Ovary (tissue), 3 donors: ENCODE data around the gene FADS2.

ENCODE experiments used
- CTCF ChIP-seq, 3 donors: fragments of 450-650 bp in 2 of 3; fragments of 200-600 bp in 1 of 3; IDR thresholded peaks; one replicate each; pipeline versions ENCODE4 v1.5.1 to v1.8.0; 2016 to 2022; ENCODE audit warnings: antibody characterized with exemption in 3 of 3, mild to moderate bottlenecking in 1 of 3
- POLR2A ChIP-seq: fragments of 450-650 bp; IDR thresholded peaks from one replicate; pipeline ENCODE4 v1.6.1; 2017; ENCODE audit warnings: antibody characterized with exemption, mild to moderate bottlenecking, moderate library complexity
- donor health status: DM: no; HTN: no; CAD: no.

DNA sequence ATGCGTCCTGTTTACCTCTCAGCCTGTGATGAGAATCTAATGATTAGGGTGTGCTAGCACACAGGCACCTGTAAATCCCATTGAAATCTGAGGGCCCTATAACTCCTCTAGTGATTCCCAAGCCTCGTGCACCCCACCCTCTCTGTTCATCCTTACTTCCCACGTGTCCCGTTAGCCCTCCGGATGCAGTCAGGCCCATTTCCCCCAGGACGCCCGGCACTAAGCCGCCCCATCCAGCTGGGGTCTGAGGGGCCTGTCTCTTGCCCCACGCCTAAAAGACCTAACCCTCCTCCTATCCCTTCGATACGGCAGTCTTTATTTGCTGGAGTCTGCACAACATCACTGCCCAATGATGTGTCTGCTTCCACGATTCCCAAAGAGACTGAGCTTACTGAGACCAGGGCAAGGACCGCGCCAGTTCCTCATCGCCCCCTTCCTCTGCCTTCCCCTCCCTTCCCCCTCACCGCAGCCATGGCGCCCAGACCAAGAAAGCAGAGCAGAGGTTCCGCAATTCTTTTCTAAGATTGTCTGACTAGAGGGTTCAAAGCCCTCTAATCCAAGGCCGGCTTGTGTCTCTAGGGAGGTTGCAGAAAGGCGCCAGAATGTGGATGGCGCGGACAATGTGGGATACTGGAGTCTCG, 1.1 kb upstream of the FADS2 start:
- TF ChIP-seq CTCF (IDR thresholded peaks at IDR 0.05) (no peak), POLR2A (no peak)
